ENCODE data around the gene THBD.

THBD gene

DNA sequence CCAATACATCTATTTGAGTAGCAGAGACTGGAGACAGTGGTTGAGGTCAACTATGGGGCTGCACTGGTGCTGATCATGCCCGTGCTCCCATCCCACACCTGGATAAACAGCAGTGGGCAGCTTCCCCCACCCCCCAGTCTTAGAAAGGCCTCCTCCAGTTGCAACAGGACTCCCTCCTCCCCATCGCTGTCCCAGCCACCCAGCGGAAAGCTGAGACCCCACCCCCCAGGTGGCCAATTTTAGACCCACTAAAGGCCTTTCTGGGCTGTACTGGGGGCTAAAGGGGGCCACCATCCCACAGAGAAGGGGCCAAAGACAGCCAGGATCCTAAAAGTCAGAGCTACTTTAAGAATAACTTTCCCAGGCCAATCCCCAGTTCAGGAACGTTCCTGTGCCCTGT lies 15.6 kb downstream of the THBD start:
- H3K27me3 ChIP-seq (ENCODE audit: insufficient read depth, poor library complexity, severe bottlenecking) = no peaks in the 10 kb centered on the region
- no peak for TF ChIP-seq CTCF (IDR thresholded peaks at IDR 0.05; ENCODE audit: poor library complexity, severe bottlenecking)
- H3K9me3 ChIP-seq (ENCODE audit: severe bottlenecking) = no peaks in the 10 kb centered on the region
- ATAC-seq (ENCODE audit: low read depth) (no peak), DNase-seq (ENCODE audit: low spot score) (no peak)
- H3K4me1 ChIP-seq (ENCODE audit: insufficient read depth, poor library complexity, severe bottlenecking) = no peaks in the 10 kb centered on the region
- H3K36me3 ChIP-seq (ENCODE audit: low read depth) = no peaks in the 10 kb centered on the region
- H3K27ac ChIP-seq (ENCODE audit: poor library complexity, severe bottlenecking) = no peak overlapping the region
- no peak overlapping the region for H3K4me3 ChIP-seq (ENCODE audit: severe bottlenecking)

DNA sequence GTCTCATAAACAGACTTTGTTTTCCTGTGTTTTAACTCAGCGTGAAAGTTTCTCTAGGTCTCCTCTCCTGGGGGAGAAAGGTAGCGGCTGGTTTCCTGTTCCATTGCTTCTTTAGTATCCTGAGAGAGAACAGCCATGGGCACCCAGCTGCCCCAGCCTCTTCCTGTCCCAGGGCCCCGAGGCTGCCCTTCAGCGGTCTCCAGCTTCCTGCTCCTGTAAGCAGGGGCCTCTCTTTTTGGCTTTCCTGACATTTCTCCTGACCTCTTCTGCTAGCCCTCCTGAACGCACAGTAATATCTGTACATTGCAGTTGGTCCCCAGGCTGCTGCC lies 16.8 kb downstream of the THBD start:
- no peaks in the 10 kb centered on the region for H3K9me3 ChIP-seq (ENCODE audit: severe bottlenecking)
- no peaks in the 10 kb centered on the region for H3K36me3 ChIP-seq (ENCODE audit: low read depth)
- no peaks in the 10 kb centered on the region for H3K4me1 ChIP-seq (ENCODE audit: insufficient read depth, poor library complexity, severe bottlenecking)
- H3K4me3 ChIP-seq (ENCODE audit: severe bottlenecking) = no peak overlapping the region
- no peak for TF ChIP-seq CTCF (IDR thresholded peaks at IDR 0.05; ENCODE audit: poor library complexity, severe bottlenecking)
- H3K27me3 ChIP-seq (ENCODE audit: insufficient read depth, poor library complexity, severe bottlenecking) = no peaks in the 10 kb centered on the region
- no peak for ATAC-seq (ENCODE audit: low read depth)
- no peak overlapping the region for H3K27ac ChIP-seq (ENCODE audit: poor library complexity, severe bottlenecking)
- no peak for DNase-seq (ENCODE audit: low spot score)

- DNase-seq (ENCODE audit: low spot score) (no peak), ATAC-seq (ENCODE audit: low read depth) (no peak)
- no peak for TF ChIP-seq CTCF (IDR thresholded peaks at IDR 0.05; ENCODE audit: poor library complexity, severe bottlenecking)
- Histone ChIP-seq H3K4me1 (ENCODE audit: insufficient read depth, poor library complexity, severe bottlenecking) (no peaks in the 10 kb centered on the region), H3K27me3 (ENCODE audit: insufficient read depth, poor library complexity, severe bottlenecking) (no peaks in the 10 kb centered on the region), H3K4me3 (ENCODE audit: severe bottlenecking) (no peak overlapping the region), H3K27ac (ENCODE audit: poor library complexity, severe bottlenecking) (no peak overlapping the region), H3K36me3 (ENCODE audit: low read depth) (no peaks in the 10 kb centered on the region), H3K9me3 (ENCODE audit: severe bottlenecking) (no peaks in the 10 kb centered on the region)
Measured at GRCh38 chr20:23032056-23032749, 17.3 kb downstream of the THBD start.

DNA sequence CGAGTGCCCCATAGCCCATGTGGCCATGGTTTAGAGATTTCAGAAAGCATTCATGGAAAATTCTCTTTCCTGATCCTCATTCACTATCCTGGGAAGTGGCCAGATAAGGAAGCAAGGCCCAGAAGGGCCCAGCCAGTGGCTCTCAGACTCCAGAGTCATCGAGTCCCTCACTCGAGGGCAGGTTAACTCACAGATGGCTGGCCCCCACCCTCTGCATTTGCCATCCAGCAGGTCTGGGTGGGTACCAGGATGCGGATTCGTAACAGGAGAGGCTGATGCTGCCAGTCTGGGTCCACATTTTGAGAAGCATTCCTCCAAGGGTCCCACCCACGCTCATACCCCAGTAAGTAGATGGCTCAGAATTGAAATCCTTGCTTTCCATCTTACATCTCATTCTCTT lies 18.1 kb downstream of the THBD start:
- no peaks in the 10 kb centered on the region for H3K27me3 ChIP-seq (ENCODE audit: insufficient read depth, poor library complexity, severe bottlenecking)
- no peaks in the 10 kb centered on the region for H3K36me3 ChIP-seq (ENCODE audit: low read depth)
- H3K27ac ChIP-seq (ENCODE audit: poor library complexity, severe bottlenecking) = no peak overlapping the region
- DNase-seq (ENCODE audit: low spot score) = peak; percentile 49
- ATAC-seq (ENCODE audit: low read depth) = no peak
- no peak overlapping the region for H3K4me3 ChIP-seq (ENCODE audit: severe bottlenecking)
- TF ChIP-seq CTCF (IDR thresholded peaks at IDR 0.05; ENCODE audit: poor library complexity, severe bottlenecking) = no peak
- no peaks in the 10 kb centered on the region for H3K9me3 ChIP-seq (ENCODE audit: severe bottlenecking)
- no peaks in the 10 kb centered on the region for H3K4me1 ChIP-seq (ENCODE audit: insufficient read depth, poor library complexity, severe bottlenecking)

GRCh38 chr20:23029324-23029723 lies 20.1 kb downstream of the THBD start:
- DNase-seq (ENCODE audit: low spot score) = no peak
- H3K27me3 ChIP-seq (ENCODE audit: insufficient read depth, poor library complexity, severe bottlenecking) = no peaks in the 10 kb centered on the region
- H3K9me3 ChIP-seq (ENCODE audit: severe bottlenecking) = no peaks in the 10 kb centered on the region
- TF ChIP-seq CTCF (IDR thresholded peaks at IDR 0.05; ENCODE audit: poor library complexity, severe bottlenecking) = no peak
- ATAC-seq (ENCODE audit: low read depth) = no peak; the same call in 2 of the 3 replicates
- no peak overlapping the region for H3K4me3 ChIP-seq (ENCODE audit: severe bottlenecking)
- no peaks in the 10 kb centered on the region for H3K36me3 ChIP-seq (ENCODE audit: low read depth)
- peaks cover 4% of the 10 kb centered on the region for H3K4me1 ChIP-seq (ENCODE audit: insufficient read depth, poor library complexity, severe bottlenecking)
- no peak overlapping the region for H3K27ac ChIP-seq (ENCODE audit: poor library complexity, severe bottlenecking)
